Loucy (cell line): ENCODE measurements around the gene BAX.

ENCODE experiments used
- EZH2phosphoT487 ChIP-seq: fragments of 200-600 bp; IDR thresholded peaks from 2 replicates; pipeline ENCODE4 v1.6.1; 2018; ENCODE audit warnings: antibody characterized with exemption, mild to moderate bottlenecking, moderate library complexity, borderline replicate concordance
- TF ChIP-seq, protein P1 (sequence below): fragments of 200-600 bp; sonication (generic); conservative IDR thresholded peaks from 2 replicates; pipeline ENCODE4 v1.5.1; 2014; ENCODE audit warnings: mild to moderate bottlenecking, antibody characterized with exemption, low read length

DNA sequence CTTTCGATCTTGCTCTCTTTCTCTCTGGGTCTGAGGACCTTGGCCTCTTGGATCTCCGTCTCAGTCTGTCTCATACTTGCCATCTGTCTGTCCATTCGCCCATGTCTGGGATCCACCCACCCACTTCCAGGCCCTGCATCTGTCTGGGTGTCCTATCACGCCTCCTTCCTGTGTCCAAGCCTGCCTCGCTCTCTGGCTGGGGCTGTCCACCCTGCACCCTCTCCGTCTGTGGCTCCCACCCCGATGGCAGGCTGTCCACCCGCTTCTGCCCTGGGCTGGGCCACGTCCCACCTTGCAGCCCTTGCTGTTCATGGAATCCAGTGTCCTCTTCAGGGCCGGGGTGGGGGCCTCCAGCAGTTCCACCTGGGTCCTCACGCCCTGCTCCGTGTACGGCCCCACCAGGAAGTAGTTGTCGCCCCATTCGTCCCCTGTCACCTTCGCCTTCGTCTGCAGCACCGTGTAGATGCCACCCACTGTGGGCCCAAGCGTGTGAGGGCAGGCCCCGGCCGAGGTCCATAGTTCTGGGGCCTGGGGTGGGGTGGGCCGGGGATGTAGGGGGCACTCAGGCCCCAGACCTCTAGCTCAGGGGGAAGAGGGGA is 36.4 kb downstream of the BAX start:
- TF ChIP-seq, protein P1, sequence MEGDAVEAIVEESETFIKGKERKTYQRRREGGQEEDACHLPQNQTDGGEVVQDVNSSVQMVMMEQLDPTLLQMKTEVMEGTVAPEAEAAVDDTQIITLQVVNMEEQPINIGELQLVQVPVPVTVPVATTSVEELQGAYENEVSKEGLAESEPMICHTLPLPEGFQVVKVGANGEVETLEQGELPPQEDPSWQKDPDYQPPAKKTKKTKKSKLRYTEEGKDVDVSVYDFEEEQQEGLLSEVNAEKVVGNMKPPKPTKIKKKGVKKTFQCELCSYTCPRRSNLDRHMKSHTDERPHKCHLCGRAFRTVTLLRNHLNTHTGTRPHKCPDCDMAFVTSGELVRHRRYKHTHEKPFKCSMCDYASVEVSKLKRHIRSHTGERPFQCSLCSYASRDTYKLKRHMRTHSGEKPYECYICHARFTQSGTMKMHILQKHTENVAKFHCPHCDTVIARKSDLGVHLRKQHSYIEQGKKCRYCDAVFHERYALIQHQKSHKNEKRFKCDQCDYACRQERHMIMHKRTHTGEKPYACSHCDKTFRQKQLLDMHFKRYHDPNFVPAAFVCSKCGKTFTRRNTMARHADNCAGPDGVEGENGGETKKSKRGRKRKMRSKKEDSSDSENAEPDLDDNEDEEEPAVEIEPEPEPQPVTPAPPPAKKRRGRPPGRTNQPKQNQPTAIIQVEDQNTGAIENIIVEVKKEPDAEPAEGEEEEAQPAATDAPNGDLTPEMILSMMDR: no peak
- no peak for TF ChIP-seq EZH2phosphoT487
